ENCODE results near the gene USP3.

The USP3 gene

GRCh38 chr15:63634154-63634553 is 129.8 kb downstream of the USP3 start:
- DNase-seq: no peak
- H3K9me3 ChIP-seq: no peaks in the 10 kb centered on the region
- no peaks in the 10 kb centered on the region for H3K27me3 ChIP-seq
- TF ChIP-seq CTCF (IDR thresholded peaks at IDR 0.05; ENCODE audit: low read depth, low read length): no peak
- H3K4me1 ChIP-seq: no peaks in the 10 kb centered on the region
- no peak overlapping the region for H3K4me3 ChIP-seq (ENCODE audit: low read depth, low read length)
- H3K36me3 ChIP-seq: peaks cover 28% of the 10 kb centered on the region

- Histone ChIP-seq H3K27me3 (no peaks in the 10 kb centered on the region), H3K4me1 (no peaks in the 10 kb centered on the region), H3K36me3 (peaks cover 28% of the 10 kb centered on the region), H3K4me3 (ENCODE audit: low read depth, low read length) (no peak overlapping the region), H3K9me3 (no peaks in the 10 kb centered on the region)
- no peak for DNase-seq
- TF ChIP-seq CTCF (IDR thresholded peaks at IDR 0.05; ENCODE audit: low read depth, low read length): no peak
Measured at GRCh38 chr15:63636518-63637061, 132.2 kb downstream of the USP3 start.

- TF ChIP-seq CTCF (IDR thresholded peaks at IDR 0.05; ENCODE audit: low read depth, low read length): no peak
- Histone ChIP-seq H3K9me3 (no peaks in the 10 kb centered on the region), H3K27me3 (no peaks in the 10 kb centered on the region), H3K4me3 (ENCODE audit: low read depth, low read length) (no peak overlapping the region), H3K36me3 (peaks cover 22% of the 10 kb centered on the region), H3K4me1 (no peaks in the 10 kb centered on the region)
- no peak for DNase-seq
Measured at GRCh38 chr15:63638839-63639238, 134.4 kb downstream of the USP3 start.

- TF ChIP-seq CTCF (IDR thresholded peaks at IDR 0.05; ENCODE audit: low read depth, low read length): no peak
- Histone ChIP-seq H3K36me3 (peaks cover 25% of the 10 kb centered on the region), H3K9me3 (no peaks in the 10 kb centered on the region), H3K27me3 (no peaks in the 10 kb centered on the region), H3K4me3 (ENCODE audit: low read depth, low read length) (no peak overlapping the region), H3K4me1 (no peaks in the 10 kb centered on the region)
- no peak for DNase-seq
Measured at GRCh38 chr15:63640146-63640545, 135.8 kb downstream of the USP3 start.

All from BE2C (cell line).